ENCODE measurements around the gene KCTD15.

DNA sequence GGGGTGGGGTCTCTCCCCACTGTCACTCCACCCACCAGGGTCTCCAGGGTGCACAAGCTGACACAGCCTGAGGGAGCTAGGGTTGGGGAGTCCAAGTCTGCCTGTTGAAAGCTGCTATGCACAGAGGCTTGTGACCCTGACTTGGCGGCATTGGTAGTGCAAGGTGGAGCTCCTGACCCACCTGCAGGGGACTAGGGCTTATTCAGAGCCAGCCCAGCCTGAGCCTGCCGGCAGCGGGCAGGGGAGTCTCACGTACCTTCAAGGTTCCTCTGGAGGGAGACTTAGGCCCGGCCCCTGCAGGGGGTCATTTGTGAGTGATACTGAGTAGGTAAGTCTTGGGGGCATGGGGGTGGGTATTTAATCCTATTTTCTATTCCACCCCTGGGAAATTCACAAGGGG, 4.7 kb downstream of the KCTD15 start:
- TF ChIP-seq GATA3 (IDR thresholded peaks at IDR 0.05; ENCODE audit: low read depth, low read length) (no peak), GATA2 (IDR thresholded peaks at IDR 0.05; ENCODE audit: low read depth, low read length) (no peak)
